ENCODE data around the gene ZNF614. TPM values are rescaled to one million over a fixed set of nuclear protein-coding genes. Genes with fewer than 3 reads are reported as not detected.
A peak's percentile ranks its signal among the peaks of the same experiment; 100 is the strongest.

The ZNF614 gene
- total and polyA plus RNA-seq, 9 of the 15 experiments (the other 6 are each of a cell fraction or from before 2014, with no cell fraction given) = 4.9 to 16.3 (median 11.4) TPM

- no peak for TF ChIP-seq ATF2 (CRISPR knock-in tag; IDR thresholded peaks at IDR 0.05)
- TF ChIP-seq ZNF143 (CRISPR knock-in tag; IDR thresholded peaks at IDR 0.05) = no peak
- peak; percentile 15; the same call in 1 of the 2 replicates for TF ChIP-seq MTA1 (IDR thresholded peaks at IDR 0.05; ENCODE audit: borderline replicate concordance)
- TF ChIP-seq NR2F6 (CRISPR knock-in tag; IDR thresholded peaks at IDR 0.05) = no peak
- no peak for TF ChIP-seq ZNF23 (CRISPR knock-in tag; IDR thresholded peaks at IDR 0.05)
- TF ChIP-seq ZNF444 (CRISPR knock-in tag; IDR thresholded peaks at IDR 0.05) = no peak
- no peak for TF ChIP-seq FOXO4 (CRISPR knock-in tag; IDR thresholded peaks at IDR 0.05)
- TF ChIP-seq KLF10 (CRISPR knock-in tag; IDR thresholded peaks at IDR 0.05) = no peak
- TF ChIP-seq ZNF57 (CRISPR knock-in tag; IDR thresholded peaks at IDR 0.05) = no peak
- TF ChIP-seq PTTG1 (tag; IDR thresholded peaks at IDR 0.05; ENCODE audit: low read depth) = no peak
- peak; percentile 90 for TF ChIP-seq ZNF766 (CRISPR knock-in tag; conservative IDR thresholded peaks at IDR 0.05)
- TF ChIP-seq GTF2B (IDR thresholded peaks at IDR 0.05; ENCODE audit: extremely low read depth, insufficient read length) = no peak
- TF ChIP-seq ZNF764 (CRISPR knock-in tag; IDR thresholded peaks at IDR 0.05; ENCODE audit: low read depth) = no peak
- TF ChIP-seq RBFOX2 (IDR thresholded peaks at IDR 0.05; ENCODE audit: low read depth, low read length) = peak; percentile 73
- TF ChIP-seq NR2C2 (CRISPR knock-in tag; IDR thresholded peaks at IDR 0.05) = no peak
- TF ChIP-seq NR2C2 (tag; IDR thresholded peaks at IDR 0.05) = peak; percentile 94
- TF ChIP-seq NR1H2 (CRISPR knock-in tag; IDR thresholded peaks at IDR 0.05) = no peak
- TF ChIP-seq FOXK2 (conservative IDR thresholded peaks at IDR 0.05 in 1 of 2, IDR thresholded peaks at IDR 0.05 in 1 of 2; ENCODE audit: low read depth in 2 of 2) = peak; percentile 55 to 77; a peak in 2 of 4 replicates
- no peak for TF ChIP-seq ZZZ3 (IDR thresholded peaks at IDR 0.05)
- TF ChIP-seq KDM4B (IDR thresholded peaks at IDR 0.05; ENCODE audit: borderline replicate concordance in 2 of 2, low read depth in 1 of 2) = no peak
- no peak for TF ChIP-seq ZNF3 (CRISPR knock-in tag; IDR thresholded peaks at IDR 0.05)
- TF ChIP-seq FOXM1 (IDR thresholded peaks at IDR 0.05; ENCODE audit: low read depth) = no peak
- no peak for TF ChIP-seq FOXM1 (CRISPR knock-in tag; IDR thresholded peaks at IDR 0.05; ENCODE audit: low read depth)
- TF ChIP-seq GABPB1 (CRISPR knock-in tag; IDR thresholded peaks at IDR 0.05) = peak; percentile 44; the same call in 1 of the 2 replicates
- no peak for TF ChIP-seq MAFK (IDR thresholded peaks at IDR 0.05; ENCODE audit: low read length)
- no peak for TF ChIP-seq ID3 (CRISPR knock-in tag; IDR thresholded peaks at IDR 0.05)
- TF ChIP-seq ID3 (tag; IDR thresholded peaks at IDR 0.05) = no peak
These were observed 20.2 kb downstream of the ZNF614 start, which contains the start of gene ZNF615 (continued) for GRCh38 chr19:52007806-52008557.

Data from K562 (cell line).